ENCODE results near the gene MPV17. TPM values are rescaled to one million over a fixed set of nuclear protein-coding genes. Genes with fewer than 3 reads are reported as not detected.

Gene MPV17
- total and polyA plus RNA-seq, 9 donors, result 47.0 to 169 (median 60.4) TPM

DNA sequence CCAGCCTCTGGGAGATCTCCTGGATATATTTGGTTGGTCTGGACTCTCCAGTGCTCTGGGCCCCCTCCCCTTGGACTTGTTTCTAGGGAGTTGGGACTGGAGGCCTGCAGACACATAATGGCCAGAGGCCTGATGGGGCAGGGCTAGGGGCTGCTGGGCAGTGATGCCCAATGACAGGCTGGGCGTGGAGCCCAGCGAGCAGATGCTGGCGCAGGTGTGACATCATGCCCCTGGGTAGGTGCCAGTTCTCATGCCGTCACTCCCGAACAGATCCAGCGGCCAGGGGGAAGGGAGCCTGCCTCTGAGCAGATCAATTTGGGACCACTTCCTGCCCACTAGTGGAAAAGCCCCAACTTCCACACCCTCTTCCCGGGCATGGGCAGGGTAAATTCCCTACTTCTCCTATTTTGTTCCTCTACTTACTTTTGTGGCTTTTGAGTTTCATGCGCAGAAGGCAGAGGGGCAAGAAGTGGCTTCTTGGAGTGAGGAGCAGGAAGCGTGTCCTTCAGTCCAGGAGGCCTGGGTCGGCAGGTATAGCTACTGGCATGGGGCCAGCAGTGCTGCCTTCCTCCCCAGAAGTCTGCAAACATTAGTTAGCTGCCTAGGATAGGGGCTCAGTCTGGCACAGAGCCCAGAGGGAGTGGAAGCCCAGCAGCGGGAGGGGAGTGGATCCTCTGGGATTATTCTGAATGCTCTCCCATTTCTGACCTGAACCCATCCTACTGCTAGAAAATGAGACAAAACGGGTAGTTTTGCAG is 6.1 kb downstream of the MPV17 start:
- no peaks in the 10 kb centered on the region for H3K36me3 ChIP-seq
- DNase-seq, result no peak
- no peak overlapping the region for H3K27ac ChIP-seq
- intact Hi-C loops (cut with DNase I), result no loop called here
- H3K9me3 ChIP-seq, result no peaks in the 10 kb centered on the region
- H3K4me3 ChIP-seq, result no peak overlapping the region
- TF ChIP-seq EP300 (IDR thresholded peaks at IDR 0.05), result no peak
- no peak for TF ChIP-seq POLR2A (IDR thresholded peaks at IDR 0.05)
- TF ChIP-seq CTCF (IDR thresholded peaks at IDR 0.05), result no peak
- WGBS, 3 donors, result 68 to 77% (median 72%) methylated on average over 10 to 12 of the region's 12 CpGs
- no peaks in the 10 kb centered on the region for H3K4me1 ChIP-seq (ENCODE audit: insufficient read depth)
- H3K27me3 ChIP-seq, result no peaks in the 10 kb centered on the region

DNA sequence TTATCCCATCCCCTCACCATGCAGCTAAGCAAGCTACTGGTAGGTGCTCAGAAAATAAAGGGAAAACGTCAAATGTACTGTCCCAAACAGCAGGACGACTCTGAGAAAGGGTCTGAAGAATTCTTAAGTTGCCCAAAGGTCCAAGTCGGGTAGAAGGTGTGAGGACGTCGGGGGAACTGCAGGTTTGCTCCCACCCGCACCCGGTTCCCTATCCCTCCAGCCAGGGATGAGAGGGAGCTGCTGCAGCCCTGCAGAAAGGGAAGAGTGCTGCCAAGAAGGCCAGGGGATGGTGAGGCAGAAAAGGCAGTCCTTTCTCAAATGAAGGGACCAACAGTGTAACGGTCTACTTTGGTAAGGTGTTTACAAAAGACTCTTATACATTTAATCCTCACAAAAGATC is 7.8 kb downstream of the MPV17 start:
- Histone ChIP-seq H3K4me3 (no peak overlapping the region), H3K27me3 (no peaks in the 10 kb centered on the region), H3K36me3 (no peaks in the 10 kb centered on the region), H3K4me1 (ENCODE audit: insufficient read depth) (no peaks in the 10 kb centered on the region), H3K9me3 (no peaks in the 10 kb centered on the region), H3K27ac (no peak overlapping the region)
- 68 to 75% (median 72%) methylated on average over 8 of the region's 8 CpGs for WGBS, 3 donors
- no peak for DNase-seq
- intact Hi-C loops (cut with DNase I), result no loop called here
- TF ChIP-seq EP300 (IDR thresholded peaks at IDR 0.05) (no peak), POLR2A (IDR thresholded peaks at IDR 0.05) (no peak), CTCF (IDR thresholded peaks at IDR 0.05) (no peak)

DNA sequence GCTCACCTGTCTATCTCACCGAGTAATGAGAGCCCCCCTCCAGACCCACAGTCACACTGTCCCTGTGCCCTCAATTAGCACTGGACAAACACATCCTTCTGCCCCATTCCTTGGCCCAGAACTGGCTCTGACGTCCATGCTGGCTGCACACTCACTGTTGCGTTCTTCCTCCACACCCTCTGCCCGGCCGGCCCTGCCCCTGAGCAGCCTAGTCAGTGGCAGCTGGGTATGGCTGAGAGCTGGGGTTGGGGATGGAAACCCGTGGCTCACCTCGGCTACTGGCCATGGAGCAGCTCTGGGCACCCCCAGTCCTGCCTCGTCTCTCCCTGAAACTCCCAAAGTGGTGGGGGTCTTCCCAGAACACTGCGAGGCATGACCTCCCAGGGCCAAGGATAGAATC is 8.2 kb downstream of the MPV17 start:
- Histone ChIP-seq H3K4me1 (ENCODE audit: insufficient read depth) (no peaks in the 10 kb centered on the region), H3K36me3 (no peaks in the 10 kb centered on the region), H3K9me3 (no peaks in the 10 kb centered on the region), H3K27ac (no peak overlapping the region), H3K27me3 (no peaks in the 10 kb centered on the region), H3K4me3 (no peak overlapping the region)
- TF ChIP-seq POLR2A (IDR thresholded peaks at IDR 0.05) (no peak), CTCF (IDR thresholded peaks at IDR 0.05) (no peak), EP300 (IDR thresholded peaks at IDR 0.05) (no peak)
- DNase-seq, result no peak
- intact Hi-C loops (cut with DNase I), result no loop called here
- WGBS, 3 donors, result 82 to 88% (median 82%) methylated on average over 9 of the region's 9 CpGs

GRCh38 chr2:27313882-27314645 is 8.8 kb downstream of the MPV17 start:
- no peaks in the 10 kb centered on the region for H3K36me3 ChIP-seq
- TF ChIP-seq POLR2A (IDR thresholded peaks at IDR 0.05), result no peak
- no peak for TF ChIP-seq CTCF (IDR thresholded peaks at IDR 0.05)
- no peak for TF ChIP-seq EP300 (IDR thresholded peaks at IDR 0.05)
- intact Hi-C loops (cut with DNase I), result no loop called here
- H3K27me3 ChIP-seq, result no peaks in the 10 kb centered on the region
- no peak overlapping the region for H3K27ac ChIP-seq
- no peaks in the 10 kb centered on the region for H3K4me1 ChIP-seq (ENCODE audit: insufficient read depth)
- WGBS, 3 donors, result 91 to 92% (median 91%) methylated on average over 8 of the region's 8 CpGs
- no peaks in the 10 kb centered on the region for H3K9me3 ChIP-seq
- no peak for DNase-seq
- H3K4me3 ChIP-seq, result no peak overlapping the region

Measured in ovary (tissue), 9 donors.